Muscle of leg (tissue), 11 donors: ENCODE data around the gene SAP30BP. TPM values are rescaled to one million over a fixed set of nuclear protein-coding genes. Genes with fewer than 3 reads are reported as not detected.

Experiments used
- DNase-seq: peaks from one replicate; pipeline ENCODE4 v3.0.0; 2013
- H3K27ac ChIP-seq: one replicate; pipeline ENCODE4 v1.5.1; 2013; ENCODE audit warnings: mild to moderate bottlenecking, low read length, control low read depth
- H3K27me3 ChIP-seq: one replicate; pipeline ENCODE4 v1.6.1; 2013; ENCODE audit warnings: low read length; ENCODE audit not compliant: control insufficient read depth, insufficient read depth
- H3K36me3 ChIP-seq: one replicate; pipeline ENCODE4 v1.6.1; 2013; ENCODE audit warnings: low read length; ENCODE audit not compliant: control insufficient read depth, insufficient read depth
- H3K4me1 ChIP-seq: one replicate; pipeline ENCODE4 v1.6.1; 2013; ENCODE audit warnings: low read length; ENCODE audit not compliant: control insufficient read depth, insufficient read depth
- H3K4me3 ChIP-seq: one replicate; pipeline ENCODE4 v1.5.1; 2013; ENCODE audit warnings: low read length, control low read depth
- H3K9me3 ChIP-seq: replicated peaks from 2 replicates; pipeline ENCODE4 v1.6.1; 2013; ENCODE audit warnings: low read depth, low read length; ENCODE audit not compliant: control insufficient read depth
- WGBS: methylation state at CpG from one replicate; pipeline ENCODE4 v1.1.5; 2013; ENCODE audit warnings: missing lambda C conversion rate; ENCODE audit not compliant: insufficient coverage; 5-methylcytosine and 5-hydroxymethylcytosine counted together
- polyA plus RNA-seq, 8 donors: library from polyadenylated mRNA; unstranded; fragments of 120-200 nt; gene quantifications; one replicate each; pipeline versions ENCODE4 v1.2.1 to v1.2.3, GENCODE V29; 2013; ENCODE audit warnings: inconsistent platforms in 1 of 8, low replicate concordance in 1 of 8; ENCODE audit not compliant: insufficient read length in 8 of 8, insufficient read depth in 1 of 8
- total RNA-seq: library from RNA; stranded (reverse); fragments of 120-200 nt; gene quantifications from one replicate; pipeline ENCODE4 v1.2.4, GENCODE V29; 2013

The SAP30BP gene
- total and polyA plus RNA-seq, 9 donors: 63.7 to 80.1 (median 77.1) TPM

GRCh38 chr17:75692976-75693375 lies 25.8 kb downstream of the SAP30BP start:
- H3K4me1 ChIP-seq: peaks cover 75% of the 10 kb centered on the region
- H3K27me3 ChIP-seq: no peaks in the 10 kb centered on the region
- peaks cover 49% of the 10 kb centered on the region for H3K36me3 ChIP-seq
- no peak overlapping the region for H3K4me3 ChIP-seq
- H3K27ac ChIP-seq: peak overlapping the region; percentile 65
- no peak for DNase-seq
- no peaks in the 10 kb centered on the region for H3K9me3 ChIP-seq
- WGBS: 83% methylated on average over 12 of the region's 13 CpGs

- WGBS: 69% methylated on average over 12 of the region's 19 CpGs
- Histone ChIP-seq H3K36me3 (peaks cover 50% of the 10 kb centered on the region), H3K27me3 (no peaks in the 10 kb centered on the region), H3K4me3 (no peak overlapping the region), H3K27ac (peak overlapping the region; percentile 65), H3K9me3 (no peaks in the 10 kb centered on the region), H3K4me1 (peaks cover 71% of the 10 kb centered on the region)
- DNase-seq: peak; percentile 79
Observed at GRCh38 chr17:75693500-75694481, 26.7 kb downstream of the SAP30BP start.

DNA sequence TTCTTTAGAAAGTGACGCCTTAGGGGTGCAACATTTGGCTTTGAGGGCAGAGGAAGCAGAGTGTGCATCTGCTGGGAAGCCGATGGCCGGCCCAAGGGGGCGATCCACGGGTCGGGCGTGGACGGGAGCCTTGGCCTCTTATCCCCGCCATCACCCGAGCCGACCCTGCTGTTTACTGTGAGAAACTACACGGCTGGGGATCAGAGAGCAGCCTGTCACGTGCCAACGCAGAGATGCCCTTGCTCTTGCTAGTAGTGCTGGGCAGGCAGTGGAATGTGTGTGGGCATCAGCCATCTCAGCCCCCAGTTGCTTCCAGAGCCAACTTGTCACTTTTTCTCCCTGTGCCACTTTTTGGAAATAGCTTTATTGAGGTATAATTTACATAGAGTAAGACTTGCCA lies 27.4 kb downstream of the SAP30BP start:
- Histone ChIP-seq H3K4me3 (no peak overlapping the region), H3K27ac (peak overlapping the region; percentile 65), H3K27me3 (no peaks in the 10 kb centered on the region), H3K9me3 (no peaks in the 10 kb centered on the region), H3K36me3 (peaks cover 54% of the 10 kb centered on the region), H3K4me1 (peaks cover 75% of the 10 kb centered on the region)
- no peak for DNase-seq
- WGBS: 97% methylated on average over 4 of the region's 14 CpGs

DNA sequence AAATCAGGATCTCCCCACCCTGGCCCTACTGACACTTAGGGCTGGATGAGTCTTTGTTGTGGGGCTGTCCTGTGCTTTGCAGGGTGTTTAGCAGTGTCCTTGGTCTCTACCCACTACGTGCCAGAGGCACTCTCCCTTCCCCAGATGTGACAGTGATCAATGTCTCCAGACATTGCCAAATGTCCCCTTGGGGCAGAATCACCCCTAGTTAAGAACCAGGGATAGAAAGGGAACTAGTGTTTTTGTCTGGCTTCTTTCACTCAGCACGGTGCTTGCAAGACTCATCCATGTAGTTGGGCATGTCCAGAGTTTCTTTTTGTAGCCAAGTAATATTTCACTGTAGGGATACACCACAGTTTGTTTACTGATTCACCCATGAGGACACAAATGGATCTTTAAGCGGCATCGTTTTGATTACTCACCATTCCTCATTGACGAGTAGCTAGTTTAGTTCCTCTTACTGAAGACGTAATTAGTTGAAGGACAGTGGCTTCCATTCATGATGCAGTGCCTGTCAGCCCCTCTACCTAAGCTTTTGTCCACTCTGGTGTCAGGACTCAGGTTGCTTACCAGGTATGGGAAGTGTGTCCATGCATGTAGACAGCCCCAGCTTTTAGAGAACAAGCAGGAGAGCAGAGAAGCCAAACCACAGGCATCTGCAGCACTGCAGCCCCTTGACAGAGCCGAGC lies 28.1 kb downstream of the SAP30BP start:
- H3K9me3 ChIP-seq: no peaks in the 10 kb centered on the region
- H3K27ac ChIP-seq: peak overlapping the region; percentile 67
- H3K27me3 ChIP-seq: no peaks in the 10 kb centered on the region
- peaks cover 79% of the 10 kb centered on the region for H3K4me1 ChIP-seq
- H3K36me3 ChIP-seq: peaks cover 58% of the 10 kb centered on the region
- WGBS: 85% methylated on average over 5 of the region's 7 CpGs
- no peak for DNase-seq
- no peak overlapping the region for H3K4me3 ChIP-seq

DNA sequence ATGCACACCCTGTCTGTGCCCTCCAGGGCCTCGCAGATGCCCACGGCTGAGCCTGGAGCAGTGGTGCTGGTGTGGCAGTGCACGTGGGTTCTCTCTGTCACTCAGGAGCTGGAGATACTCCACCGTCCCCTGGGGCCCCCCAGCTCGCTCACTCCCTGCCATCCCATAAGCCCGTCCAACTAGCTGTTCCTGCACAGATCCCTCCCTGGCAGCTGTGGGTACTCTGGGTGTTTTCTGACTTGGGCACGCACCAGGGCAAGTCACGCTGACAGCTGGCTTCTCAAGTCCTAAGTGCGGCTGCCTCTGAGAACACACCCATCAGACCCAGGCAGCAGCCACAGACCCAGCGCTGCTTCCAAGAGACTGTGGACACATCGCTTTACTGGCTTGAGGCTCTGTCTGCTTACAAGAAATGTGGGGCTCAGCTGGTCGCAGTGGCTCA lies 28.7 kb downstream of the SAP30BP start:
- Histone ChIP-seq H3K9me3 (no peaks in the 10 kb centered on the region), H3K36me3 (peaks cover 58% of the 10 kb centered on the region), H3K27me3 (no peaks in the 10 kb centered on the region), H3K4me3 (no peak overlapping the region), H3K4me1 (peaks cover 85% of the 10 kb centered on the region), H3K27ac (peak overlapping the region; percentile 80)
- peak; percentile 85 for DNase-seq
- WGBS: 86% methylated on average over 12 of the region's 12 CpGs

GRCh38 chr17:75697651-75698291 lies 30.6 kb downstream of the SAP30BP start:
- DNase-seq: no peak
- H3K27ac ChIP-seq: peak overlapping the region; percentile 40
- H3K4me1 ChIP-seq: peaks cover 72% of the 10 kb centered on the region
- no peaks in the 10 kb centered on the region for H3K9me3 ChIP-seq
- 72% methylated on average over 6 of the region's 10 CpGs for WGBS
- H3K27me3 ChIP-seq: no peaks in the 10 kb centered on the region
- no peak overlapping the region for H3K4me3 ChIP-seq
- peaks cover 64% of the 10 kb centered on the region for H3K36me3 ChIP-seq

DNA sequence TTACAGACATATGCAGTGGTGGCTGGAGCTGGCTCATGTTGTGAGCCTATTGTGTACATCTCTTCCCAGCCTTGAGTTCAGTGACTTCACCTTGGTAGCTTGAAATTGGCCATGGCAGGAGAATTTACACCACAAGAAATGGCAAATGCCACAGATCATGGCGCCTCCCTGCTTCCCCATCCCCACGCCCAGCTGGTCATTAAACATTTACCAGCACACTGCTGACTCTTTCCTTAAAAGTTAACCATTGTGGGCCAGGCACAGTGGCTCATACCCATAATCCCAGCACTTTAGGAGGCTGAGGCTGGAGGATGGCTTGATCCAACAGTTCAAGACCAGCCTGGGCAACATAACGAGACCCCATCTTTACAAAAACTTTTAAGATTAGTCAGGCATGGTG lies 31.5 kb downstream of the SAP30BP start:
- Histone ChIP-seq H3K27ac (no peak overlapping the region), H3K27me3 (no peaks in the 10 kb centered on the region), H3K9me3 (no peaks in the 10 kb centered on the region), H3K36me3 (peaks cover 66% of the 10 kb centered on the region), H3K4me1 (peaks cover 65% of the 10 kb centered on the region), H3K4me3 (no peak overlapping the region)
- DNase-seq: no peak
- WGBS: no CpG with 5 or more reads among the region's 3 CpGs

DNA sequence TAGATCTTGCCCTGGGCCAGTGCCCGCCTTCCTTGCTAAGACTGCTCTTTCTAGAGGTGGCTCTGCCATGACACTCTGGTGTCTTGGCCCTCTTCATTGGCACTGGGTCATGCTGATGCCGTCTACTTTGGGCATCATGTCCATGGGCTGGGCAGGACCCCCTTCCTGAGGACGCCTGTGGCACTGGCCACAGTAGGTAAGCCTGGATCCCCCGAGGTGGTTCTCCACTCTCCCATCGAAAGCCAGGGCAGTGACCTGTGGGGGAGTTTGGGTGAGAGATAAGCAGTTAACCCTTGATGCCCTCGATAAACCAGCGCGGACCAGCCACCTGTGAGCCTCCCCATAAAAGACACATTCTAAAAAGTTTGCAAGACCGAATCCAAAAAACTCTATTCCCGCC lies 34.1 kb downstream of the SAP30BP start:
- H3K27me3 ChIP-seq: no peaks in the 10 kb centered on the region
- no peak overlapping the region for H3K27ac ChIP-seq
- H3K4me3 ChIP-seq: no peak overlapping the region
- peaks cover 38% of the 10 kb centered on the region for H3K4me1 ChIP-seq
- WGBS: 81% methylated on average over 7 of the region's 10 CpGs
- H3K36me3 ChIP-seq: peaks cover 82% of the 10 kb centered on the region
- no peaks in the 10 kb centered on the region for H3K9me3 ChIP-seq
- no peak for DNase-seq

- 95% methylated on average over 12 of the region's 12 CpGs for WGBS
- no peak overlapping the region for H3K4me3 ChIP-seq
- peaks cover 89% of the 10 kb centered on the region for H3K36me3 ChIP-seq
- H3K27ac ChIP-seq: no peak overlapping the region
- H3K4me1 ChIP-seq: peaks cover 22% of the 10 kb centered on the region
- H3K9me3 ChIP-seq: no peaks in the 10 kb centered on the region
- DNase-seq: no peak
- H3K27me3 ChIP-seq: no peaks in the 10 kb centered on the region
Observed at GRCh38 chr17:75703191-75703590, 36.1 kb downstream of the SAP30BP start.

- 89% methylated on average over 8 of the region's 9 CpGs for WGBS
- DNase-seq: no peak
- H3K36me3 ChIP-seq: peaks cover 93% of the 10 kb centered on the region
Observed at GRCh38 chr17:75703591-75703990, 36.5 kb downstream of the SAP30BP start.

More at GRCh38 chr17:75703591-75703990, 36.5 kb downstream of the SAP30BP start:
- Histone ChIP-seq H3K4me3 (no peak overlapping the region), H3K27ac (no peak overlapping the region), H3K27me3 (no peaks in the 10 kb centered on the region), H3K9me3 (no peaks in the 10 kb centered on the region), H3K4me1 (peaks cover 22% of the 10 kb centered on the region)
